GM21737 (cell line): Measurements from ENCODE around the gene EVL.

Source experiments
- ATAC-seq: cut with Tn5 transposase; IDR thresholded peaks from one replicate; pipeline ENCODE4 v1.9.1; 2021; ENCODE audit warnings: mild to moderate bottlenecking, moderate library complexity; ENCODE audit not compliant: unreplicated experiment

The EVL gene

GRCh38 chr14:100080206-100080605 is 15.0 kb downstream of the EVL start:
- no peak for ATAC-seq

- ATAC-seq = no peak
Observed at GRCh38 chr14:100081997-100082625, 16.9 kb downstream of the EVL start.

- ATAC-seq = no peak
Observed at GRCh38 chr14:100082723-100083122, 17.5 kb downstream of the EVL start.

- ATAC-seq = no peak
Observed at GRCh38 chr14:100083706-100084105, 18.5 kb downstream of the EVL start.

GRCh38 chr14:100084591-100084990 is 19.4 kb downstream of the EVL start:
- no peak for ATAC-seq

- ATAC-seq = no peak
Observed at GRCh38 chr14:100085462-100085861, 20.2 kb downstream of the EVL start.

- ATAC-seq = no peak
Observed at GRCh38 chr14:100086361-100086760, 21.1 kb downstream of the EVL start.

- ATAC-seq = no peak
Observed at GRCh38 chr14:100088226-100088625, 23.0 kb downstream of the EVL start.

GRCh38 chr14:100091386-100091785 is 26.2 kb downstream of the EVL start:
- no peak for ATAC-seq

- ATAC-seq = no peak
Observed at GRCh38 chr14:100092832-100093231, 27.6 kb downstream of the EVL start.

- no peak for ATAC-seq
Observed at GRCh38 chr14:100093319-100093718, 28.1 kb downstream of the EVL start.

GRCh38 chr14:100096656-100097055 is 31.4 kb downstream of the EVL start:
- no peak for ATAC-seq

- no peak for ATAC-seq
Observed at GRCh38 chr14:100098171-100098570, 32.9 kb downstream of the EVL start.

GRCh38 chr14:100100032-100100703 is 34.9 kb downstream of the EVL start:
- ATAC-seq = no peak

- ATAC-seq = no peak
Observed at GRCh38 chr14:100102156-100102785, 37.0 kb downstream of the EVL start.

GRCh38 chr14:100103250-100104005 is 38.2 kb downstream of the EVL start:
- no peak for ATAC-seq

GRCh38 chr14:100104006-100104352 is 38.8 kb downstream of the EVL start:
- ATAC-seq = no peak

- ATAC-seq = no peak
Observed at GRCh38 chr14:100104523-100105300, 39.5 kb downstream of the EVL start.

GRCh38 chr14:100105357-100106169 is 40.3 kb downstream of the EVL start:
- no peak for ATAC-seq
